OCI-LY7 (cell line): ENCODE measurements around the gene DCLK1. TPM values are rescaled to one million over a fixed set of nuclear protein-coding genes. Genes with fewer than 3 reads are reported as not detected.

Source experiments
- BruUV-seq: library from RNA; stranded (reverse); fragments of 400-500 nt; replicated peaks from 2 replicates; lab custom pipeline; 2021; lab: Mats Ljungman, UMichigan
- CTCF ChIA-PET: fragments of 300-600 bp; sonication (Branson Sonifier 250); formaldehyde crosslinking; loops from one replicate; lab custom pipeline; 2022; ENCODE audit warnings: antibody characterized with exemption; ENCODE audit not compliant: unreplicated experiment; lab: Charles Lee
- POLR2A ChIA-PET: fragments of 300-600 bp; sonication (Branson Sonifier 250); formaldehyde crosslinking; loops from one replicate; lab custom pipeline; 2022; ENCODE audit warnings: antibody characterized with exemption; lab: Charles Lee
- DNase-seq: peaks from one replicate; pipeline ENCODE4 v3.0.0-alpha.2; 2015; ENCODE audit warnings: low spot score
- H2AFZ ChIP-seq: fragments of 200-600 bp; sonication (generic), shearing (Covaris generic); 2 replicates; pipeline ENCODE4 v1.6.1; 2014; ENCODE audit warnings: mild to moderate bottlenecking, antibody characterized with exemption, low read length, moderate library complexity
- H3K27ac ChIP-seq: fragments of 200-600 bp; sonication (generic); 2 replicates; pipeline ENCODE4 v1.5.1; 2014; ENCODE audit warnings: mixed run types, low read depth, mild to moderate bottlenecking, moderate library complexity, low read length, inconsistent platforms; ENCODE audit not compliant: poor library complexity, severe bottlenecking
- H3K36me3 ChIP-seq: fragments of 200-600 bp; sonication (generic); 2 replicates; pipeline ENCODE4 v1.6.1; 2014; ENCODE audit warnings: mild to moderate bottlenecking, antibody characterized with exemption, low read length, moderate library complexity, mixed read lengths; ENCODE audit not compliant: insufficient read depth
- H3K4me1 ChIP-seq: fragments of 200-600 bp; sonication (generic); 2 replicates; pipeline ENCODE4 v1.5.1; 2014; ENCODE audit warnings: mild to moderate bottlenecking, low read length; ENCODE audit not compliant: insufficient read depth, poor library complexity, severe bottlenecking
- H3K4me2 ChIP-seq: fragments of 200-600 bp; sonication (generic); 2 replicates; pipeline ENCODE4 v1.6.1; 2014; ENCODE audit warnings: mild to moderate bottlenecking, low read length
- H3K4me3 ChIP-seq: fragments of 200-600 bp; sonication (generic); 2 replicates; pipeline ENCODE4 v1.5.1; 2014; ENCODE audit warnings: mild to moderate bottlenecking, low read depth, low read length; ENCODE audit not compliant: poor library complexity, severe bottlenecking
- H3K79me2 ChIP-seq: fragments of 200-600 bp; sonication (generic); 2 replicates; pipeline ENCODE4 v1.6.1; 2016; ENCODE audit warnings: low read depth, mild to moderate bottlenecking, low read length, moderate library complexity, mixed read lengths; ENCODE audit not compliant: insufficient read depth
- H3K9me2 ChIP-seq: fragments of 200-600 bp; sonication (generic); 2 replicates; pipeline ENCODE4 v1.6.1; 2016; ENCODE audit warnings: mild to moderate bottlenecking, low read length, mixed read lengths; ENCODE audit not compliant: insufficient read depth
- H3K9me3 ChIP-seq: fragments of 200-600 bp; sonication (generic); 2 replicates; pipeline ENCODE4 v1.6.1; 2014; ENCODE audit warnings: mild to moderate bottlenecking, mixed run types, low read length, mixed read lengths
- H4K20me1 ChIP-seq: fragments of 200-600 bp; sonication (generic); 2 replicates; pipeline ENCODE4 v1.6.1; 2014; ENCODE audit warnings: mild to moderate bottlenecking, antibody characterized with exemption, low read length, moderate library complexity, mixed read lengths; ENCODE audit not compliant: insufficient read depth
- CTCF ChIP-seq: fragments of 200-600 bp; sonication (generic); conservative IDR thresholded peaks from 2 replicates; pipeline ENCODE4 v1.5.1; 2014; ENCODE audit warnings: mild to moderate bottlenecking, antibody characterized with exemption, low read length, moderate library complexity, mixed read lengths
- EZH2phosphoT487 ChIP-seq: fragments of 200-600 bp; sonication (generic); IDR thresholded peaks from 2 replicates; pipeline ENCODE4 v1.6.1; 2018; ENCODE audit warnings: low read depth, borderline replicate concordance, mild to moderate bottlenecking, mixed run types, antibody characterized with exemption, low read length, moderate library complexity, mixed read lengths
- intact Hi-C: fragments of 100-400 bp; cut with micrococcal nuclease; formaldehyde crosslinking; loops from one replicate; pipeline ENCODE4 v1.10.0; 2022; ENCODE audit not compliant: unreplicated experiment
- total RNA-seq, 2 experiments: library from RNA; depleted of rRNA in 1 of 2; stranded (reverse); fragments of >200 nt in 1 of 2; shearing (Covaris generic) in 1 of 2; gene quantifications; 2 replicates each; pipeline ENCODE4 v1.2.3, GENCODE V29; 2014 to 2022

DCLK1 gene
- total RNA-seq, 2 experiments from 2014 or later = not detected

- H4K20me1 ChIP-seq = no peaks in the 10 kb centered on the region
- ChIA-PET CTCF (no interaction called here), POLR2A (interaction anchor here (0.7 kb wide), 1 partner anchor 23 kb away, joined by 3 read pairs; no protein-coding TSS in a partner anchor)
- H2AFZ ChIP-seq = no peak overlapping the region
- TF ChIP-seq CTCF (no peak), EZH2phosphoT487 (no peak)
- H3K9me2 ChIP-seq = no peaks in the 10 kb centered on the region
- no peaks in the 10 kb centered on the region for H3K4me1 ChIP-seq
- H3K79me2 ChIP-seq = no peaks in the 10 kb centered on the region
- H3K4me2 ChIP-seq = no peak overlapping the region
- no peak overlapping the region for H3K4me3 ChIP-seq
- intact Hi-C loops = no loop called here
- no peak overlapping the region for H3K27ac ChIP-seq
- no peaks in the 10 kb centered on the region for H3K9me3 ChIP-seq
- no peaks in the 10 kb centered on the region for H3K36me3 ChIP-seq
- no peak for DNase-seq
- BruUV-seq = no TSS peak
Observed at GRCh38 chr13:36129539-36129938, 1.6 kb downstream of the DCLK1 start.

GRCh38 chr13:36126491-36126890 lies 4.7 kb downstream of the DCLK1 start:
- no peaks in the 10 kb centered on the region for H3K9me2 ChIP-seq
- no peak overlapping the region for H2AFZ ChIP-seq
- CTCF ChIA-PET = no interaction called here
- DNase-seq = no peak
- POLR2A ChIA-PET = no interaction called here
- no peaks in the 10 kb centered on the region for H3K9me3 ChIP-seq
- no peaks in the 10 kb centered on the region for H3K4me1 ChIP-seq
- H3K36me3 ChIP-seq = no peaks in the 10 kb centered on the region
- TF ChIP-seq EZH2phosphoT487 = no peak
- TF ChIP-seq CTCF = no peak
- no peak overlapping the region for H3K4me3 ChIP-seq
- no peaks in the 10 kb centered on the region for H3K79me2 ChIP-seq
- H3K4me2 ChIP-seq = no peak overlapping the region
- intact Hi-C loops = no loop called here
- no peak overlapping the region for H3K27ac ChIP-seq
- H4K20me1 ChIP-seq = no peaks in the 10 kb centered on the region
- BruUV-seq = no TSS peak

- DNase-seq = no peak
- H2AFZ ChIP-seq = no peak overlapping the region
- no peak overlapping the region for H3K27ac ChIP-seq
- no peaks in the 10 kb centered on the region for H3K9me3 ChIP-seq
- H3K9me2 ChIP-seq = no peaks in the 10 kb centered on the region
- H3K4me1 ChIP-seq = no peaks in the 10 kb centered on the region
- H3K4me3 ChIP-seq = no peak overlapping the region
- intact Hi-C loops = no loop called here
- TF ChIP-seq CTCF = no peak
- TF ChIP-seq EZH2phosphoT487 = no peak
- no peak overlapping the region for H3K4me2 ChIP-seq
- no peaks in the 10 kb centered on the region for H3K36me3 ChIP-seq
- H3K79me2 ChIP-seq = no peaks in the 10 kb centered on the region
- ChIA-PET POLR2A (no interaction called here), CTCF (no interaction called here)
- no TSS peak for BruUV-seq
- H4K20me1 ChIP-seq = no peaks in the 10 kb centered on the region
Observed at GRCh38 chr13:36125841-36126240, 5.3 kb downstream of the DCLK1 start.
